ENCODE results near the gene NCOA5. TPM values are rescaled to one million over a fixed set of nuclear protein-coding genes. Genes with fewer than 3 reads are reported as not detected.
A peak's percentile ranks its signal among the peaks of the same experiment; 100 is the strongest.

Gene NCOA5
- total and polyA plus RNA-seq, 7 donors = 10.6 to 39.2 (median 22.4) TPM

DNA sequence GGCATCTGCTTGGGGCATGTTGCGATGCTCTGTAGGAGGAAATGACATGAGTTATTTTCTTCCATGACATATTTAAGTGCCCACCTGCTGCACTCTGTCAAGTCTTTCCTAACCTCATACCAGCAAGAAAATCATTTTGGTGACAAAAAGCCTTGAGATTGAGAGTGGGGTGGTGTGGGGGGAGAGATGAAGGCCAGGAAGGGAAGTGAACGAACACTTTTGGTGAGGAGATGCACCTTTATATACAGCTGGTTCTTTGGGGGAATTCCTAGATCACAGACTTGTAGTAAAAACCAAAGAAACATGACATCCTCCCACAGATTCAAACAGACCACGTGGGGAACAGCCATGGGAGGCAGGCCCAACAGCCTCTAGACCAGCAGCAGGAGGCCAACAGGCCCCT, 26.1 kb downstream of the NCOA5 start:
- Histone ChIP-seq H3K4me3 (no peak overlapping the region), H3K27me3 (peaks cover 0 to 5% (median 0%) of the 10 kb centered on the region in 3 donors), H3K4me1 (peaks cover 0 to 7% (median 6%) of the 10 kb centered on the region in 4 donors), H3K9me3 (no peaks in the 10 kb centered on the region), H3K36me3 (peaks cover 68 to 87% (median 73%) of the 10 kb centered on the region in 4 donors), H3K27ac (no peak overlapping the region)
- DNase-seq = no peak
- no peak for TF ChIP-seq POLR2A (IDR thresholded peaks at IDR 0.05)
- TF ChIP-seq POLR2AphosphoS5 (IDR thresholded peaks at IDR 0.05) = no peak
- no peak for TF ChIP-seq EP300 (IDR thresholded peaks at IDR 0.05)
- TF ChIP-seq, protein P1, sequence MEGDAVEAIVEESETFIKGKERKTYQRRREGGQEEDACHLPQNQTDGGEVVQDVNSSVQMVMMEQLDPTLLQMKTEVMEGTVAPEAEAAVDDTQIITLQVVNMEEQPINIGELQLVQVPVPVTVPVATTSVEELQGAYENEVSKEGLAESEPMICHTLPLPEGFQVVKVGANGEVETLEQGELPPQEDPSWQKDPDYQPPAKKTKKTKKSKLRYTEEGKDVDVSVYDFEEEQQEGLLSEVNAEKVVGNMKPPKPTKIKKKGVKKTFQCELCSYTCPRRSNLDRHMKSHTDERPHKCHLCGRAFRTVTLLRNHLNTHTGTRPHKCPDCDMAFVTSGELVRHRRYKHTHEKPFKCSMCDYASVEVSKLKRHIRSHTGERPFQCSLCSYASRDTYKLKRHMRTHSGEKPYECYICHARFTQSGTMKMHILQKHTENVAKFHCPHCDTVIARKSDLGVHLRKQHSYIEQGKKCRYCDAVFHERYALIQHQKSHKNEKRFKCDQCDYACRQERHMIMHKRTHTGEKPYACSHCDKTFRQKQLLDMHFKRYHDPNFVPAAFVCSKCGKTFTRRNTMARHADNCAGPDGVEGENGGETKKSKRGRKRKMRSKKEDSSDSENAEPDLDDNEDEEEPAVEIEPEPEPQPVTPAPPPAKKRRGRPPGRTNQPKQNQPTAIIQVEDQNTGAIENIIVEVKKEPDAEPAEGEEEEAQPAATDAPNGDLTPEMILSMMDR (IDR thresholded peaks at IDR 0.05) = no peak
- 73 to 84% methylated on average over 3 of the region's 3 CpGs for WGBS, 2 donors
- intact Hi-C loops (cut with DNase I) = no loop called here

DNA sequence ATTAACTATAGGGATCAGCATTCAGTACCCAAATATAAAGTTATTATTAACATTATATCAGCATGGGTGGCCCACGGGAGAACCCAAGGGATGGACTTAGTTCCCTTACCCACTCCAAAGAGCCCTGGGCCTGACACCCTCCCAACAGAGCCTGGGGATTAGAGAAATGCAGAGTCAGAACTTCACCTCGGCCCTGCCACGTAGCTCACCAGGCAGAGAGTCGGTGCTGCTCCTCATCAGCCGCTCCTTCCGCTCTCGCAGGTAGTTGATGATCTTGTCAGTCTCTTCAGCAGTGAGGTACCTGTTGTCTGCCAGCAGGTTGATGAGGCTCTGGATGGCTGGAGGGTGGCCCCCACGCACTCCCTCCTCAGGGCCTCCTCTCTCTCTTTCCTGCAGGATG, 26.6 kb downstream of the NCOA5 start:
- DNase-seq = peak; percentile 36
- 96 to 97% methylated on average over 8 of the region's 8 CpGs for WGBS, 2 donors
- Histone ChIP-seq H3K36me3 (peaks cover 67 to 82% (median 68%) of the 10 kb centered on the region in 4 donors), H3K27ac (no peak overlapping the region), H3K4me3 (no peak overlapping the region), H3K27me3 (peaks cover 0 to 10% (median 4%) of the 10 kb centered on the region in 3 donors), H3K9me3 (no peaks in the 10 kb centered on the region), H3K4me1 (peaks cover 0 to 12% (median 11%) of the 10 kb centered on the region in 4 donors)
- intact Hi-C loops (cut with DNase I) = no loop called here
- TF ChIP-seq EP300 (IDR thresholded peaks at IDR 0.05) = no peak
- no peak for TF ChIP-seq POLR2AphosphoS5 (IDR thresholded peaks at IDR 0.05)
- TF ChIP-seq POLR2A (IDR thresholded peaks at IDR 0.05) = no peak
- TF ChIP-seq, protein P1 (IDR thresholded peaks at IDR 0.05) = no peak

DNA sequence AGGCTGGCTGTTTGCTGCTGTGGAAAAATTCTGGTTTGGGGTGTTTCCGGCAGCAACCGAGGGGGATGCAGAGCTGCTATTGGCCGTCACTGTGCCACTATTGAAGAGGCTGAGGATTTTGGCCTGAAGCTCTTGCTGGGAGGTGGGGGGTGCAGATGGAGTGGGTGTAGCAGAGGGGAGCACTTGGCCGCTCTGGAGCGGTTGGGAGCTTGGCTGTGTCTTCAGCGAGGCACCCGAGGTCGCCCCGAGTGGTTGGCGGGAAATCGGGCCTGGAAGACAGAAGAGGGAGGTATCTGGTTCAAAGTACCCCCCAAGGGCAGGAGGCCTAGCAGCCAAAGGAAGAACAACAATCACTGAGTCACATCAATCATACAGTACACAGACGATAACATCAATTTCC, 27.1 kb downstream of the NCOA5 start:
- intact Hi-C loops (cut with DNase I) = no loop called here
- H3K4me1 ChIP-seq = peaks cover 0 to 18% (median 16%) of the 10 kb centered on the region in 4 donors
- H3K27ac ChIP-seq = no peak overlapping the region
- no peaks in the 10 kb centered on the region for H3K9me3 ChIP-seq
- H3K36me3 ChIP-seq = peaks cover 62 to 76% (median 63%) of the 10 kb centered on the region in 4 donors
- H3K4me3 ChIP-seq = no peak overlapping the region
- DNase-seq = peak; percentile 40
- WGBS, 2 donors = 94 to 95% methylated on average over 12 of the region's 12 CpGs
- peaks cover 2 to 16% (median 9%) of the 10 kb centered on the region in 3 donors for H3K27me3 ChIP-seq
- no peak for TF ChIP-seq POLR2A (IDR thresholded peaks at IDR 0.05)
- TF ChIP-seq EP300 (IDR thresholded peaks at IDR 0.05) = no peak
- TF ChIP-seq, protein P1 (IDR thresholded peaks at IDR 0.05) = no peak
- TF ChIP-seq POLR2AphosphoS5 (IDR thresholded peaks at IDR 0.05) = no peak

DNA sequence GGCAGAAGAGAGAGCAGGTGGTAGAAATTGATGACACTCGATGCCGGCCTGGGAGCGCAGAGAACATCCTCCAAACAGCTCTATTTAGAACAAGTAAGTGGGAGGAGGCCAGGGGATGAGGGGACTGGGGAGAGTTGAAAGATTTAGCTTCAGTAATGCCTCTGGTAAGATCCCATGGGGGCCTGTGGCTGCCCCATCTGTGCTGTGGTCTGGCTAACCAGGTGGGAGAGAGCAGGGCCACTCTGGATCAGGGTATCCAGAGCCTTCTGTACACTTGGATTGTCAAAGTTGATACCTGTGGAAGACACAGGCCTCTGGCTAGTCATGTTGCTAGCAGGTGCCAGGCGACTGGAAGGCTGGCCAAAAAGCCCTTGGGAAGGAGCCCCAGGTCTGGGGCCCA, 27.6 kb downstream of the NCOA5 start:
- Histone ChIP-seq H3K4me1 (peaks cover 0 to 22% (median 20%) of the 10 kb centered on the region in 4 donors), H3K27me3 (peaks cover 2 to 20% (median 14%) of the 10 kb centered on the region in 3 donors), H3K4me3 (no peak overlapping the region), H3K9me3 (no peaks in the 10 kb centered on the region), H3K36me3 (peaks cover 59 to 72% (median 61%) of the 10 kb centered on the region in 4 donors), H3K27ac (no peak overlapping the region)
- no peak for DNase-seq
- 92 to 95% methylated on average over 4 of the region's 4 CpGs for WGBS, 2 donors
- intact Hi-C loops (cut with DNase I) = no loop called here
- TF ChIP-seq, protein P1 (IDR thresholded peaks at IDR 0.05) = no peak
- TF ChIP-seq EP300 (IDR thresholded peaks at IDR 0.05) (no peak), POLR2A (IDR thresholded peaks at IDR 0.05) (no peak), POLR2AphosphoS5 (IDR thresholded peaks at IDR 0.05) (no peak)

DNA sequence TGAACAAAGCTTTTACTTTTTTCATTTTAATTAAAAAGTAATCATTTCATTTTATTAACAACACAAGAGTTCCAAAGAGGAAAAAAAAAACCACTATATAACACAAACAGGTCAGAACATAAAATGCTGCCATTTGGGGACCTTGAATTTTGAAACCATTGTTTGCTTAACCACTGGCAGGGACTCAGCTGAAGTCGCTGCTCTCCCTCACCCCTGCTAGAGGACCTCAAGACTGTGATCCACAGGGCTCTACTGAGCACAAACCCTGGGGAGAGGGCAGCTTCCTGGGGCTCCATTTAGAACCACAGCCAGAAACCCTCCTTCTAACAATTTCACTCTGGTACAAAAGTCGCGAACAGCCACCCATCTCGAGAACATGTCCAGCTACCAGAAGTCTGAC, 28.8 kb downstream of the NCOA5 start:
- Histone ChIP-seq H3K36me3 (peaks cover 47 to 60% (median 50%) of the 10 kb centered on the region in 4 donors), H3K4me1 (peaks cover 0 to 22% (median 21%) of the 10 kb centered on the region in 4 donors), H3K4me3 (no peak overlapping the region), H3K27ac (no peak overlapping the region), H3K9me3 (no peaks in the 10 kb centered on the region), H3K27me3 (peaks cover 2 to 32% (median 22%) of the 10 kb centered on the region in 3 donors)
- WGBS, 2 donors = 87 to 90% methylated on average over 4 of the region's 4 CpGs
- intact Hi-C loops (cut with DNase I) = no loop called here
- TF ChIP-seq, protein P1 (IDR thresholded peaks at IDR 0.05) = no peak
- TF ChIP-seq POLR2AphosphoS5 (IDR thresholded peaks at IDR 0.05) (no peak), POLR2A (IDR thresholded peaks at IDR 0.05) (no peak), EP300 (IDR thresholded peaks at IDR 0.05) (no peak)
- DNase-seq = no peak
